VCaP (cell line): ENCODE data around the gene IGFBP5.
A peak's percentile ranks its signal among the peaks of the same experiment; 100 is the strongest.

Source experiments
- H3K27ac ChIP-seq: fragments of 450-650 bp; 2 replicates; pipeline ENCODE4 v1.5.1; 2017
- CTCF ChIP-seq: fragments of 450-650 bp; conservative IDR thresholded peaks from 2 replicates; pipeline ENCODE4 v1.5.1; 2017; ENCODE audit warnings: mild to moderate bottlenecking, moderate library complexity

IGFBP5 gene

GRCh38 chr2:216626168-216626874 lies 69.0 kb downstream of the IGFBP5 start:
- peak overlapping the region; percentile 69 for H3K27ac ChIP-seq
- TF ChIP-seq CTCF: no peak

GRCh38 chr2:216624251-216624650 lies 71.1 kb downstream of the IGFBP5 start:
- H3K27ac ChIP-seq: peak overlapping the region; percentile 94; the same call in 1 of the 2 replicates
- no peak for TF ChIP-seq CTCF

- no peak for TF ChIP-seq CTCF
- peak overlapping the region; percentile 94 for H3K27ac ChIP-seq
Measured at GRCh38 chr2:216622526-216622925, 72.8 kb downstream of the IGFBP5 start.
